ENCODE data around the gene OR14K1.
"Not testable (repeated sequence)": the region's sequence is repeated elsewhere in the genome, so short reads cannot be mapped to it uniquely, and the experiment has no call there.

Gene OR14K1, protein sequence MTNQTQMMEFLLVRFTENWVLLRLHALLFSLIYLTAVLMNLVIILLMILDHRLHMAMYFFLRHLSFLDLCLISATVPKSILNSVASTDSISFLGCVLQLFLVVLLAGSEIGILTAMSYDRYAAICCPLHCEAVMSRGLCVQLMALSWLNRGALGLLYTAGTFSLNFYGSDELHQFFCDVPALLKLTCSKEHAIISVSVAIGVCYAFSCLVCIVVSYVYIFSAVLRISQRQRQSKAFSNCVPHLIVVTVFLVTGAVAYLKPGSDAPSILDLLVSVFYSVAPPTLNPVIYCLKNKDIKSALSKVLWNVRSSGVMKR

DNA sequence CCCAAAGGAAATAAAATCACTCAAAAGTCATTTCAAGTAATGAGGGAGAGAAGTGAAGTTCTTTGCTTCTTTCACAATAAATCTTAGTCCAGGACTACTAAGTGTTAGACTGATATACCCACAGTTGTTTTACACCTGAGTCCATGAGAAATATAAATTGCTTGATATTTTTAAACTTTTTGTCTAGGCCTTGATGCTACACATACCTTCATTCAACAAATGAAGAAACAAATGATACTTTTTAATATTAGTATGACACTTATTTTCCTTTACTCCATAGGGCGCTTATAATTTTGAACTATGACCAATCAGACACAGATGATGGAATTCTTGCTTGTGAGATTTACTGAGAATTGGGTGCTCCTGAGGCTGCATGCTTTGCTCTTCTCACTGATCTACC lies at the start of gene OR14K1:
TSS of gene OR14K1 (plus strand) at position 301 of the 400 bp plus-strand sequence. CDS start at position 301, 0 bp downstream.
- no peak for DNase-seq

DNA sequence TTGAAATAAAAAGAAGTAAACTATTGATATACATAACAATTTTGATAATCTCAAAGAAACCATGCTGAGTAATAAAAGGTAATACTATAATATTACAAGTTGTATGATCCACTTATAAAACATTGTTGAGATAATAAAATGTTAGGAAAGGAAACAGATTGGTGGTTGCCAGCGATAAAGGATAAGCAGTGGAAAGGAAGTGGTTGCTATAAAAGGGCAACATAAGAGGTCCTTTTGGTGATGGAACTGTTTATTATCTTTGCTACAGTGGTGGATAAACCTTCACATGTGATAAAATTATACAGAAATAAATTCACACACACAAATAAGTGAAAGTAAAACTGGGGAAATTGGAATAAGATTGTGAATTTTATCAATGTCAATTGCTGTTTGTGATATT lies 37.1 kb upstream of the OR14K1 start:
- DNase-seq = no peak

DNA sequence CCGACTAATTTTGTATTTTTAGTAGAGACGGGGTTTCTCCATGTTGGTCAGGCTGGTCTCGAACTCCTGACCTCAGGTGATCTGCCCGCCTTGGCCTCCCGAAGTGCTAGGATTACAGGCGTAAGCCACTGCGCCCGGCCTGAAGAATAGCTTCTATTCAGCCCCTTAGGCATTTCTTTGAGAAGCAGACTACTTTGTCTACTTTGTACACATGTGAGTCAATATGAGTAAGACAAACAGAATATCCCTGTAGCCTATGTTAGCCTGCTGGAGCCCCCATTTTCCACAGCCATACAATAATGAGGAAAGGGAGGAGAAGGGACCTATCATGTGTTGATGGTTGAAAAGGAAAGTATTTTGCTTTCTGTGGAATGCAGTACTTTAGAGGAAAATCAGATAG lies 27.7 kb upstream of the OR14K1 start:
- not testable (repeated sequence) for DNase-seq

DNA sequence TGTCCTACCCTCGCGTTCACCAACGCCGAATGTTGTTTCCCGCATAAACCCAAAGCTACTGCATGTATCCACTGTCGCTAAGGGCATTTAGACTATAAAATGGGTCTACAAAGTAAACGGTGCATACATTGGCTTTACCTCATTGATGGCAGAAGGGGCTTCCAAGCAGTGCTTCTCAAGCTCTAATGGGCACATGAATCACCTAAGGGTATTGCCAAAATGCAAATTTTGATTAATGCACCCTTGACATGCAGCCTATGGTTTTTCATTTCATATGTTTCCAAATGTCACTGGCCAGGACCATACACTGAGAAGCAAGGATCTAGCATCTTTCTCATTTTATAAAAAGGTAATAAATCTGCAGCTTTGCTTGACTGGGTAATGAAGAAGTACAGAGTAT lies 24.7 kb upstream of the OR14K1 start:
- no peak for DNase-seq

DNA sequence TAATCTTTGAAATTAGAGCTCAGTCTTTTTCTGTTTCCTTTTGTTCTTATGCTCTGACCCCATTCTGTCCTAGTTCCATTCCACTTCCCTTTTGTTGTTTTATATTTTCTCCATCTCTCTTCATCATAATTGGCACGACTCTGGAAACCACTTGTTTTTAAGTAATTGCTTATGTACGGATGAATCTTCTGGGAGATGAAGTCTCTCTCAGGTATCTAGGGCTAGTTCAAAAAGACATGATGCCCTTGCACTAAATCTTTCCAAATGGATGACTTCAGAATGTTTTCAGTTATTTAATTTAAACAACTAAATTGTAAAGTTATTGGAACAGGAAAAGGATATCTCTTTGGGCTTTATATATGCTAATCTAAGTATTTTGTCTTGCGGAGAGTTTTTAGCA lies 21.9 kb upstream of the OR14K1 start, which contains the start of gene OR6F1:
TSS of gene OR6F1 (minus strand) at position 101 of the 400 bp plus-strand sequence. CDS start 3,891 bp downstream, outside the sequence.
- no peak for DNase-seq

DNA sequence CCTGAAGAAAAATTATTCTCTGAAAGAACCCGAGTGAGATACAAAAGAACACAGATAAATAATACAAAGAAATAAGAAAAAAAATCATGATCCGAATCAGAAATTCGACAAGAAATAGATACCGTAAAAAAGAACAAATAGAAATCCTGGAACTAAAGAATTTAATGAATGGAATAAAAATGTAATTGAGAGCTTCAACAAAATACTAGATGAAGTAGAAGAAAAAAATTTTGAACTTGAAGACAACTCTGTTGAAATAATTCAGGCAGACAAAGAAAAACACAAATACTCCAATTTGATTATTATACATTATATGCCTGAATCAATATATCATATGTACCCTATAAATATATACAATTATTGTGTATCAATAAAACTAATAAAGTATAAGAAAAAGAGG lies 17.2 kb upstream of the OR14K1 start:
- DNase-seq = no peak

DNA sequence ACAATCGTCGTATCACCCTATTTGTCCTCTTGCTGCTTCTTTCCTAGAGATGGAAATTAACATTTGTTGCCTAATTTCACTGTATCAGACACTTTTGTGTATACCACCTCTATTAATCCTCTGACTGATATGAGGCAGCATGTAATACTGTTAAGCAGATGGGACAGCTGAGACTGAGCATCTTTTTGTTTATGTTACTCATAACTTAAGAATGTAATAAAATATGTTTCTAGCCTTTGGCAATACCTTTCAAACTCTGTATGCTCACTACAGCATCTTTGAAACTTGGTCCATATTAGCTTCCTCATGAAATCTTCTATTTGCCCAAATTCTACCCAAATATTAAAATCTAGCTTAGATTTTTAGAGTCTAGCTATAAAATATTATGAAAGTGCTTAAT lies 2.3 kb downstream of the OR14K1 start:
- DNase-seq = no peak

DNA sequence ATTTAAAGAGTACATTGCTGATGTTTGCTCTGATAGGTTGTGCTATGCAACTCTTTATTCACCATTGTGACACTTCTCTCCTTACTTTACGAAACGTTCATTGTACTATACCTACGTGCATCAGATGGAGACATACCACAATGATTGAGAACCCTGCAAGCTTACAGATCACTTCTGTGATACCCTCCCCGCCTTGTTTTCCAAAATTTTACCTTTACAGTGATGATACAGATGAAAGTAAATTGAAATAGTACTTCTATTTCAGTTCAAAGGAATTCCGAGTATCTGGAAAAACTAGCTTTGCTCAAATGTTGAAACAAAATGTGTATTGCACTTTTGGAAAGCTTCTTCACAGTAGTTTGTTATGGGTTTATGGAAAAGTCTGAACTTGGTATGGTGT lies 3.3 kb downstream of the OR14K1 start:
- DNase-seq = no peak

DNA sequence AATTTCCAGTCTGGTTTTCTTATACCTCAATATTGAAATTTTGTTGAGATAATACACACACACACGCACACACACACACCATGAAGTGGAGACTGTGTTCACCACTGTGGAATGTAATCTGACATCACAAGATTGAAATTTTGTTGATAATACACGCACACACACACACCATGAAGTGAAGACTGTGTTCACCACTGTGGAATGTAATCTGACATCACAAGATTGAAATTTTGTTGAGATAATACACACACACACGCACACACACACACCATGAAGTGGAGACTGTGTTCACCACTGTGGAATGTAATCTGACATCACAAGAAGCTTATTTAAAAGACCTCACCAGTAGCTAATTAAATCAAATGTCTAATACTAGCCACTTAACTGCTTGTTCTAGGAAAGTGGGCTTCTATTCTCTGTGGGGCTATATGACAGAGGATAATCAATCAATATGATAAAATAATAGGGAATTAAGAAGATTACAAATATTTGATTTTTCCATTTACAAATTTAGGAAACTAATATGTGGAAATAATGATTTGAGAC lies 3.9 kb downstream of the OR14K1 start:
- not testable (repeated sequence) for DNase-seq

DNA sequence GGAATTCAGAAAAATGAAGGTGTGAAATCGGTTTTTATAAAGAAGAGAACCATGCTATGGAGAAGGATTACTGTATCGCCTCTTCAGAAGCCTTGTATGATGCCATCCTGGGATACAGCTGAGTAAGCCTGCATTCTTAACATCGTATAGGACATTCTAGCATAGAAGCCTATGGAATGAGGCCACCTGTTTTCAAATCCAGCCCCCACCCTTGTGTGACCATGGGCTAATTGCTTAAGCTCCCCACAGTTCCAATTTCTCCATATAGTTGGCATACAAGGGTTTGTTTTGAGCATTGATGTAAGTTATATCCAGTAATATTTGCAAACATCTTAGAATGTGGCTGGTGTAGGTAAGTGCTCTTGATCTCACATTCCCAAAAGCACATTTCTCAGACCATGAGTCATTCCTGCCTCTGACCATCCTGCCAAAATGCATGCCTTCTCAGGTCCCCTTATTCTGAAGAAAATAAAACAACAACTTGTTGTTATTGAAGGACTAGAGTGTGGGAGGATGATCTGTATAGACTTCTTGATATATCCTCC lies 8.0 kb downstream of the OR14K1 start:
- DNase-seq = no peak

DNA sequence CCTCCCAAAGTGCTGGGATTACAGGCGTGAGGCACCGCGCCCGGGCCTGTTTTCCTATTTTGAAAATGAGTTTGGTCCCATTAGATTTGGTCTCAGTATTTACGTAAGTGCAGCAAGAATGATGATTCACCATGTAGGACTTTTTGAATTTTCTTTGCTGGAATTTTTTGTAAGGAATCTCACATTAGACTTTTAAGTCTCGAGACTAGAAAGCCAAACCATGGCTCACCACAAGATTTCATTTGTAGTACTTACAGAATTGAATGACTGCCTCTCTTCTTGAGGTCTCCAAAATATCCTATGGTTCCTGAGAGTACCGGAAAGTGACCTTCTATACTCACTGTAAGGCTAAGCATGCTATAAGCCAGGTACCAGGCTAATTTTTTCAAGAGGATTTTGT lies 9.2 kb downstream of the OR14K1 start:
- DNase-seq = no peak

DNA sequence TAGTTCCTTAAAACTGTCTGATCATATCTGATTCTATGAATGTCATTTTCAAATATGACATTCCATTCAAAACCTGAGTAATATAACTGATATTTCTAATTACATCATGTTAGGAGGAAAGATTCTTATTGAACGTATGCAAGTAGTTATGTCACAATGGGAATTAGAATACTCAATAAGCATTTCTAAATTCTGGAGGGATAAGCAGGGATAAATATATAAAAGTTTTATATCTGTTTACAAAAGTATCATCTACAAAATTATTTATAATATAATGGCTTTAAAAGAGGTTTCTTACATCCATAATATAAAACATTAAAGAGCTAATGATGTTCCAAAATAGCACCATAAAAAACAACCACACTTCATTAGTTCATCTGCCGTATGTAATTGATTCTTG lies 9.6 kb downstream of the OR14K1 start, which contains the start of gene OR14A2:
TSS of gene OR14A2 (minus strand) at position 101 of the 400 bp plus-strand sequence.
- DNase-seq = no peak

DNA sequence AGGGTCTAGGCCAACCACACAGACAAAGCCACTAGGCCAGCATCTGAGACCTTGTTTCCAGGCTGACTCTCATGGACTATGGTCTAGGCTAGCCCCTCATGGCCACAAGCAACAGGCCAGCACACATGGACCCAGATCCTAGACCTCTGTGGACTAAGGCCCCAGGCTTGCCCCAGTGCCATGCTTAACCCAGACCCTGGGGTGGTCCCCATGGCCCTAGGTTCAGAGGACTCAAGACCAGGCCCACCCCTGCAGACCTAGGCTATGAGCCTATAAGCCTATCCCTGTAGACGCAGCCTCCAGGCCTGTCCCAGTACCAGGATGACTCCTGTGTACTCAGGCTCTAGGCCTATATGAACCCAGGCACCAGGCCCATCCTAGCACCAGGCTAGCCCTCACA lies 11.5 kb downstream of the OR14K1 start:
- DNase-seq = no peak

DNA sequence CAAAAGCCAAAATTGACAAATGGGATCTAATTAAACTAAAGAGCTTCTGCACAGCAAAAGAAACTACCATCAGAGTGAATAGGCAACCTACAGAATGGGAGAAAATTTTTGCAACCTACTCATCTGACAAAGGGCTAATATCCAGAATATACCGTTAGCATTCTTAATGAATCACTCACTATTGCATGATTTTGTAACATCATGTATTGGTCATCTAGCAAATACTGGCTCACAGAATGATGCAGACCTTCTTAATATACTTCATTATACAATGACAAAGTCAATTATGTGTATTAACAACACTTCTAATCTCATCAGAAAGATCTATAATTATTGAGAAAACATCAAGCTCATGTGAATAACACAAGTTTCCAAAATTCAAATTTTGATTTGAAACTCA lies 15.9 kb downstream of the OR14K1 start:
- DNase-seq = not testable (repeated sequence)

DNA sequence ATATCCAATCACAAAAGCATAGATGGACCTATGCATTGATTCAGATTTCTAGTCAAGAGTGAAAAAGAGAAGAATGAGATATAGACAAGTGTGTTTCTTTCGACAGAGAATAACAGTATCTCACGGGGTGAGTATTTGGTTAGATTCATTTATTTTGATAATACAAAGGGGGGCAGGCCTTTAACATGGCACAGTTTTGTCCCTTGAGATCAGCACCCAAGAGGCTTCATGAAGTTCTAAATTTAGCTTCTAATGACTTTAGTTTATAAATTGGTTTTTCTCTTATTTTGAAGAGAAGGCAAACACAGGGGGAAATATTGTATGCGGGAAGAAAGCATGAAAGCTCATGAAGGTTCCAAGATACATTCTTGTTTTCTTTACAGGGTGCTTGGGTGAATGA lies 22.0 kb downstream of the OR14K1 start, which contains the start of gene OR1C1:
TSS of gene OR1C1 (minus strand) at position 101 of the 400 bp plus-strand sequence. CDS start 2,150 bp downstream, outside the sequence.
- DNase-seq = no peak

DNA sequence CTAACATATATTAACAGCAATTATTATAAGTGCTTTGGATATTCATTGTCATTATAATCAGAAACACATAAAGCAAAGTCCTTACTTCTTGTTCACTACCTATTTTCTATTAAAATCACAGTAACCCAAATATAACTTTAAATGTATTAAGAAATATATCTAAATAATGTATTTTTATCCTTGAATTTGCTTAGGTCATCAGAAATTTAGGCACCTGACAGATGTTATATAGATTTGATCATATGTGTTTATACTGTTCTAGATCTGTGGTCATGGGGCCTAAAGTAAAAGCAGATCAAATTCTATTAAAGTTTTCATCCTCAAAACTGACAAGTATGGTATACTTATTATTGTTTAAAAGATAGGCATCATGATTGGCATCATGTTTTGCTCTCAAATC lies 31.2 kb downstream of the OR14K1 start:
- DNase-seq = no peak

All from GDM1 (cell line).